ENCODE results near the gene BHMT2. TPM values are rescaled to one million over a fixed set of nuclear protein-coding genes. Genes with fewer than 3 reads are reported as not detected.

BHMT2 gene
- total and polyA plus RNA-seq, 5 donors from 2014 or later: not detected

DNA sequence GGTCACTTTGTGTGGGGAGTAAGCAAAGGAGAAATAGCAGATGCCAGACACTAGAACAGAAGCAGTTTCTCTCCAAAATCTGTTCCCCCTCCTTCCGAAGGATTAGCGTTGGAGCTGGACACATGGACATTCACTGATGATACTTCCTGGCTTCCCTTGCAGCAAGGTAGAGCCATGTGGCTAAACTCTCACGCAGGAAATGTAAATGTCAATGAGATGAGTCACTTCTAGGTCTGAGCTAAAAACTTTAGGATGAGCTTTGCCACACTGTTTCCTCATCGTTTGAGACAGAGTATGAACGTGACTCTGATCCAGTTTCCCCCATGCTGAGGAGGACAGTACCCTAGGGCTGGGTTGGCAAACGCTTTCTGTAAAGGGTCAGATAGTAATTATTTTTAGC, 5.1 kb downstream of the BHMT2 start:
- Histone ChIP-seq H3K27ac (ENCODE audit: insufficient read depth, low read length, poor library complexity, severe bottlenecking) (no peak overlapping the region), H3K4me1 (ENCODE audit: control insufficient read depth, insufficient read depth, low read length, poor library complexity, severe bottlenecking) (no peaks in the 10 kb centered on the region), H3K9me3 (ENCODE audit: control insufficient read depth in 2 of 2, low read length in 2 of 2) (no peaks in the 10 kb centered on the region), H3K4me3 (ENCODE audit: low read depth, low read length) (no peak overlapping the region), H3K36me3 (ENCODE audit: control insufficient read depth, insufficient read depth, low read length) (no peaks in the 10 kb centered on the region), H3K27me3 (ENCODE audit: control insufficient read depth, insufficient read depth, low read length) (peaks cover 10% of the 10 kb centered on the region)
- Mint-ChIP-seq H3K4me3 (peak overlapping the region in 1 of 4 donors; percentile 27), H3K36me3 (no peaks in the 10 kb centered on the region), H3K27me3 (peaks cover 31% of the 10 kb centered on the region), H3K4me1 (peaks cover 0 to 6% (median 0%) of the 10 kb centered on the region in 4 donors), H3K9me3 (no peaks in the 10 kb centered on the region), H3K27ac (no peak overlapping the region)
- ATAC-seq (ENCODE audit: low read depth in 2 of 2) (no peak), DNase-seq (no peak)

DNA sequence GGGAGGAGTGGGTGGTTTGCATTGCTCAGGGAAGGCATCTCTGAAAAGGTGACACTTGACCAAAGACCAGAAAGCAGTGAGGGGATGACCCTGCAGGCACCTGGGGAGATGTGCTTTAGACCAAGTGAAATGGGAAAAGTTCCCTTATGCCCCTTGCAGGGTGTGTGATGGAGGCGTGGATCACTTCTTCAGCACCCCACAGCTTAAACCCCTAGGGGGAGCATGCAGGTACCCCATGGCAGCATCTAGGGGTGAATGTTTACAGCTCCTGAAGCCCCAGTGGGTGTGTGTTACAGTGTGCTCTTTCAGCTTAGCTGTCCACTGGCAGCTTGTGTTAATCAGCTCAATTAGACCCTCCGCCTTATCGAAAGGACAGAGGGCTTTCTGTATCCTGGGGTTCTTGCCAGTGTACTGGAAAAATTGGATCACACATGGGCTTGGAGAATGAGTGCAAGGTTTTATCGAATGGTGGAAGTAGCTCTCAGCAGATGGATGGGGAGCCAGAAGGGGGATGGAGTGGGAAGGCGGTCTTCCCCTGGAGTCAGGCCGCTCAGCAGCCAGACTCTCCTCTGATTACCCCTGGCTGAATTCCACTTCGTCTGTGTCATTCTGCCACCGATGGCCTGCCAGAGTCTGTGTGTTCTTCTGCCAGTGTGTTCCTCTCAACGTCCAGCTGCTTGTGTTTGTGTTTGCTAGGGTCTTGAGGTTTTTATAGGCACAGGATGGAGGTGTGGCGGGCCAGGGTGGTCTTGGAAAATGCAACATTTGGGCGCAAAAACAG, 6.3 kb downstream of the BHMT2 start:
- H3K27me3 Mint-ChIP-seq: peaks cover 26% of the 10 kb centered on the region
- H3K4me1 Mint-ChIP-seq: peaks cover 0 to 6% (median 0%) of the 10 kb centered on the region in 4 donors
- Histone ChIP-seq H3K27ac (ENCODE audit: insufficient read depth, low read length, poor library complexity, severe bottlenecking) (no peak overlapping the region), H3K27me3 (ENCODE audit: control insufficient read depth, insufficient read depth, low read length) (peaks cover 10% of the 10 kb centered on the region), H3K4me3 (ENCODE audit: low read depth, low read length) (no peak overlapping the region), H3K4me1 (ENCODE audit: control insufficient read depth, insufficient read depth, low read length, poor library complexity, severe bottlenecking) (no peaks in the 10 kb centered on the region), H3K9me3 (ENCODE audit: control insufficient read depth in 2 of 2, low read length in 2 of 2) (no peaks in the 10 kb centered on the region), H3K36me3 (ENCODE audit: control insufficient read depth, insufficient read depth, low read length) (no peaks in the 10 kb centered on the region)
- H3K4me3 Mint-ChIP-seq: no peak overlapping the region
- H3K9me3 Mint-ChIP-seq: peaks cover 0 to 1% (median 0%) of the 10 kb centered on the region in 7 donors
- no peak for ATAC-seq (ENCODE audit: low read depth in 2 of 2)
- H3K27ac Mint-ChIP-seq: no peak overlapping the region
- no peaks in the 10 kb centered on the region for H3K36me3 Mint-ChIP-seq
- no peak for DNase-seq

DNA sequence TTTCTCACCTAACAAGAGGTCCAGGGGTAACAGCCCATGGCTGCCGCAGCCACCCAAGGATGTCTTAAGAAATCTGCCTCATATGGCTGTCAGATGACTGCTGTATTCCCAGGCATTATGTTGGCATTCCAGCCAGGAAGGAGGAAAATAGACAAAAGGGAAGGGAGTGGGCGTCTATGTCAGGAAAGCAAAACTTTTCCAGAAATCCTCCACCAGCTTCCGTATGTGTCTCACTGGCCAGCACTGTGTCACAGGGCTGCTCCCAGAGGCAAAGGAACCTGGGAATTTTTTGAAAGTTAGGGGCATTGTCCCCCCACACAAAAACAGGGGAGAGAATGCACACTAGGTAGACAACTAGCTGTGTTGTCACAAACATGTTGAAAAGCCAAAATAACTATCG, 7.3 kb downstream of the BHMT2 start:
- Histone ChIP-seq H3K36me3 (ENCODE audit: control insufficient read depth, insufficient read depth, low read length) (no peaks in the 10 kb centered on the region), H3K4me3 (ENCODE audit: low read depth, low read length) (no peak overlapping the region), H3K4me1 (ENCODE audit: control insufficient read depth, insufficient read depth, low read length, poor library complexity, severe bottlenecking) (no peaks in the 10 kb centered on the region), H3K27ac (ENCODE audit: insufficient read depth, low read length, poor library complexity, severe bottlenecking) (no peak overlapping the region), H3K9me3 (ENCODE audit: control insufficient read depth in 2 of 2, low read length in 2 of 2) (no peaks in the 10 kb centered on the region), H3K27me3 (ENCODE audit: control insufficient read depth, insufficient read depth, low read length) (peaks cover 4% of the 10 kb centered on the region)
- Mint-ChIP-seq H3K9me3 (peaks cover 0 to 1% (median 0%) of the 10 kb centered on the region in 7 donors), H3K27ac (no peak overlapping the region), H3K27me3 (peaks cover 20% of the 10 kb centered on the region), H3K36me3 (no peaks in the 10 kb centered on the region), H3K4me1 (peaks cover 0 to 6% (median 0%) of the 10 kb centered on the region in 4 donors), H3K4me3 (no peak overlapping the region)
- DNase-seq (no peak), ATAC-seq (ENCODE audit: low read depth in 2 of 2) (no peak)

DNA sequence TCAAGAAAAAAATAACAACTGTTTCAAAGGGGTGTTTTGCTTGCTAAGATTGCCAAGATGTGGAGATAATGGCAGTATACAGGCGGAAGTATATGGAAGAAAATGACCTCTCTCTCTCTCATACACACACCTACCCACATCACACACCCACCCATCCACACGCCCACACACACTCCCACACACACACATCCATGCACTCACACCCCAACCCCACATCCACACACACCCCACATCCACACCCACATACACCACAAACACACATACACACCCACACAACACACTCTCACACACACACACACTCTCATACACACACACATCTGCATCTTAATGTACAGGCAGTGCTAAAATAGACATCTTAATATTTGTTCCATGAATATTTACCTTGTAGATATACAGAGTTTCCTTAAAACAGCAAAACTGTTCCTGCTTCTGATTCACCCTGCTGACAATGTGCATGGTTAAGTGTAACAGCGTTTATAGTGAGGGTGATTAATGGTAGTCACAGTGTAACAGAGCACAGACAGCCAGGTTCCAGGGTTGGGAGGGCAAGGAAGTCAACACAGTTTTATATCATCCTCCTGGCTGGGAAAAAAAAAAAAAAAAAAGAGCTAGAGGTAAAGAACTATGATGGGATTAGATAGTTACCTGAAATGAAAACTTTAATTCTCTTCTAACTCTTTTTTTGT, 8.3 kb downstream of the BHMT2 start:
- Mint-ChIP-seq H3K36me3 (no peaks in the 10 kb centered on the region), H3K4me1 (peaks cover 0 to 6% (median 0%) of the 10 kb centered on the region in 4 donors), H3K27me3 (peaks cover 25% of the 10 kb centered on the region), H3K4me3 (no peak overlapping the region), H3K9me3 (peaks cover 0 to 1% (median 0%) of the 10 kb centered on the region in 7 donors), H3K27ac (peak overlapping the region in 1 of 3 donors; percentile 45)
- no peak for ATAC-seq (ENCODE audit: low read depth in 2 of 2)
- H3K4me1 ChIP-seq (ENCODE audit: control insufficient read depth, insufficient read depth, low read length, poor library complexity, severe bottlenecking): no peaks in the 10 kb centered on the region
- H3K27ac ChIP-seq (ENCODE audit: insufficient read depth, low read length, poor library complexity, severe bottlenecking): no peak overlapping the region
- no peak for DNase-seq
- no peaks in the 10 kb centered on the region for H3K9me3 ChIP-seq (ENCODE audit: control insufficient read depth in 2 of 2, low read length in 2 of 2)
- no peaks in the 10 kb centered on the region for H3K36me3 ChIP-seq (ENCODE audit: control insufficient read depth, insufficient read depth, low read length)
- no peak overlapping the region for H3K4me3 ChIP-seq (ENCODE audit: low read depth, low read length)
- H3K27me3 ChIP-seq (ENCODE audit: control insufficient read depth, insufficient read depth, low read length): no peaks in the 10 kb centered on the region

DNA sequence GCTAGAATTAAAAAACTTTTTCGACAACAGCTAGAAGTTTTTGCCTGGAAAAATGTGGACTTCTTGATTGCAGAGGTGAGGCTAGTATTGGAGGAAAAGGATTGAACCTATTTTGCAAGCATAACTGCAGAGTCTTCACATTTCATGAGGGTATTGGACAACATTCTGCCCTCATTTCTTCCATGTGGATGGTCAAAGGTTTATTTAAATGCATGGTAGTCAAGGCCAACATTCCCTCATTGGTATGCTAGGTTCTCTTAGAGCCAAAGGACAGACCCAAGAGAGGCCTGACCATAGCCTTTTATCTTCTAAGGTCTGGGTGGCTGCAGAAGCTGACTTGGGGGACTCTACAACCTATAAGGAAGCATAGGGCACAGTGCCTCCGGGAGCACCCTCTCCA, 11.2 kb downstream of the BHMT2 start:
- no peaks in the 10 kb centered on the region for H3K36me3 Mint-ChIP-seq
- ATAC-seq (ENCODE audit: low read depth in 2 of 2) (no peak), DNase-seq (no peak)
- Histone ChIP-seq H3K27ac (ENCODE audit: insufficient read depth, low read length, poor library complexity, severe bottlenecking) (no peak overlapping the region), H3K36me3 (ENCODE audit: control insufficient read depth, insufficient read depth, low read length) (no peaks in the 10 kb centered on the region), H3K4me1 (ENCODE audit: control insufficient read depth, insufficient read depth, low read length, poor library complexity, severe bottlenecking) (no peaks in the 10 kb centered on the region), H3K4me3 (ENCODE audit: low read depth, low read length) (no peak overlapping the region), H3K27me3 (ENCODE audit: control insufficient read depth, insufficient read depth, low read length) (no peaks in the 10 kb centered on the region), H3K9me3 (ENCODE audit: control insufficient read depth in 2 of 2, low read length in 2 of 2) (no peaks in the 10 kb centered on the region)
- peaks cover 21% of the 10 kb centered on the region for H3K27me3 Mint-ChIP-seq
- H3K4me1 Mint-ChIP-seq: peaks cover 0 to 6% (median 0%) of the 10 kb centered on the region in 4 donors
- H3K9me3 Mint-ChIP-seq: peaks cover 0 to 1% (median 0%) of the 10 kb centered on the region in 7 donors
- H3K4me3 Mint-ChIP-seq: no peak overlapping the region
- H3K27ac Mint-ChIP-seq: no peak overlapping the region

DNA sequence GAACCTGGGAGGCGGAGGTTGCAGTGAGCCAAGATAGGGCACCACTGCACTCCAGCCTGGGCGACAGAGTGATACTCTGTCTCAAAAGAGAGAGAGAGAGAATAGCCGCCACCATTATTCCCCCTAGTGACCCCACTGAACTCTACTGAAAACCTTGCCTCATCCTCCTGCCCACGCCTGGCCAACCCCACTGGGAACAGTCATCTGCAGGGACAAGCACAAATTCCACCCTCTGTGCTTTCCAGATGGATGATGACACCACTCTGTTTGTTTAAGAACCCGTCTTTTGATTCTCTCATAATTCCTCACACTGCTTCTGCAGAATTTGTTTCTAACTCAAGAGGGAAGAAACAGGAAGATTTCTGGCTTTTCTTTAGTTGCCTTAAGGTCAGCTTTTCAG, 12.2 kb downstream of the BHMT2 start:
- peaks cover 26% of the 10 kb centered on the region for H3K27me3 Mint-ChIP-seq

DNA sequence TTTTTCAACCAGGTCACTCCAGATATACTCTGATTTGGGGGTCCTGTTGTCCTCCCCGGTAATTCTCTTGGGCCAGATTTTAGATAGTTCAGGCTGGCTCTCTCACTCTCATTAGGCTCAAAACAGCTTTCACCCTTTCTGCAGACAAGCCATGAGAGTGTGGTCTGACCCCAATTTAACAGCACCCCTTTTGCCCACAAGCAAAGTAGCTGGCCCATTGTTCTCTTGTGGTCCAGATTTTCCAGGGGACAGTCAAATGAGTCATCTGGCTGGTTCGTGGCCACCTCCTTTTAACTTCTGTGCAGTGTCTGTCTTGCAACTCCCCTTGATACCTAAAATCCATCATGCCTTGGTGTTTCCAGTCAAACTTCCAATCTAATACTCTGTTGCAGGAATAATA, 16.5 kb downstream of the BHMT2 start:
- H3K9me3 Mint-ChIP-seq: no peaks in the 10 kb centered on the region
- Histone ChIP-seq H3K27me3 (ENCODE audit: control insufficient read depth, insufficient read depth, low read length) (no peaks in the 10 kb centered on the region), H3K4me3 (ENCODE audit: low read depth, low read length) (no peak overlapping the region), H3K4me1 (ENCODE audit: control insufficient read depth, insufficient read depth, low read length, poor library complexity, severe bottlenecking) (no peaks in the 10 kb centered on the region), H3K36me3 (ENCODE audit: control insufficient read depth, insufficient read depth, low read length) (no peaks in the 10 kb centered on the region), H3K27ac (ENCODE audit: insufficient read depth, low read length, poor library complexity, severe bottlenecking) (no peak overlapping the region), H3K9me3 (ENCODE audit: control insufficient read depth in 2 of 2, low read length in 2 of 2) (no peaks in the 10 kb centered on the region)
- ATAC-seq (ENCODE audit: low read depth in 2 of 2) (no peak), DNase-seq (no peak)
- H3K4me1 Mint-ChIP-seq: no peaks in the 10 kb centered on the region
- no peaks in the 10 kb centered on the region for H3K36me3 Mint-ChIP-seq
- no peak overlapping the region for H3K4me3 Mint-ChIP-seq
- H3K27me3 Mint-ChIP-seq: peaks cover 21% of the 10 kb centered on the region
- no peak overlapping the region for H3K27ac Mint-ChIP-seq

More for the DNA sequence above, 12.2 kb downstream of the BHMT2 start:
- no peaks in the 10 kb centered on the region for H3K9me3 ChIP-seq (ENCODE audit: control insufficient read depth in 2 of 2, low read length in 2 of 2)
- no peak for ATAC-seq (ENCODE audit: low read depth in 2 of 2)
- Mint-ChIP-seq H3K27ac (no peak overlapping the region), H3K4me3 (no peak overlapping the region), H3K9me3 (peaks cover 0 to 1% (median 0%) of the 10 kb centered on the region in 7 donors), H3K36me3 (no peaks in the 10 kb centered on the region), H3K4me1 (peaks cover 0 to 6% (median 0%) of the 10 kb centered on the region in 4 donors)
- DNase-seq: no peak
- H3K36me3 ChIP-seq (ENCODE audit: control insufficient read depth, insufficient read depth, low read length): no peaks in the 10 kb centered on the region
- H3K27me3 ChIP-seq (ENCODE audit: control insufficient read depth, insufficient read depth, low read length): no peaks in the 10 kb centered on the region
- no peak overlapping the region for H3K27ac ChIP-seq (ENCODE audit: insufficient read depth, low read length, poor library complexity, severe bottlenecking)
- H3K4me1 ChIP-seq (ENCODE audit: control insufficient read depth, insufficient read depth, low read length, poor library complexity, severe bottlenecking): no peaks in the 10 kb centered on the region
- H3K4me3 ChIP-seq (ENCODE audit: low read depth, low read length): no peak overlapping the region

Data from CD4-positive, CD25-positive, alpha-beta regulatory T cell (primary cell).